ENCODE data around the gene TPD52L2. TPM values are rescaled to one million over a fixed set of nuclear protein-coding genes. Genes with fewer than 3 reads are reported as not detected.

The TPD52L2 gene
- total and polyA plus RNA-seq, 8 donors, result 82.6 to 116 (median 87.0) TPM

DNA sequence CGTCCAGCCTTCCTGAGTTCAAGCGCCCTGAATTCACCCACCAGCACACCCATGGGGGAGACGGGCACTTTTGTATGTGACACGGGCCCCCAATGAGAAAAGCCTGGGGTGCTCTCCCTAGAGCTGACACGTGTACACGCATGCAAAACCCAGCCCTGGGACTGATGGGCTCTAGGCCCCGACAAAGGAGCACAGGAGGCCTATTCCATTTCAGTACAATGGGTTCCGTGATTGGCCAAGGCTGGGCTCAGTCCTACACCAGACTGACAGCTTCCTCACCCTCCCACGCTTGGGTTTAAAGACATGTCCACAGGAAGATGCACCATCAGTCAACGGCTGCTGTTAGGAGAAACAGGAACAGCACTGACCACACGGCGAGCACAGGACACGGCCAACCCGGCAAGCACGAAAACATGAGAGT lies 42.8 kb upstream of the TPD52L2 start:
- Histone ChIP-seq H3K9me3 (no peaks in the 10 kb centered on the region), H3K36me3 (no peaks in the 10 kb centered on the region), H3K27me3 (no peaks in the 10 kb centered on the region), H3K4me3 (no peak overlapping the region), H3K27ac (no peak overlapping the region), H3K4me1 (no peaks in the 10 kb centered on the region)
- intact Hi-C loops (cut with DNase I), result no loop called here
- DNase-seq (no peak), ATAC-seq (peak; percentile 50)
- TF ChIP-seq, protein P1, sequence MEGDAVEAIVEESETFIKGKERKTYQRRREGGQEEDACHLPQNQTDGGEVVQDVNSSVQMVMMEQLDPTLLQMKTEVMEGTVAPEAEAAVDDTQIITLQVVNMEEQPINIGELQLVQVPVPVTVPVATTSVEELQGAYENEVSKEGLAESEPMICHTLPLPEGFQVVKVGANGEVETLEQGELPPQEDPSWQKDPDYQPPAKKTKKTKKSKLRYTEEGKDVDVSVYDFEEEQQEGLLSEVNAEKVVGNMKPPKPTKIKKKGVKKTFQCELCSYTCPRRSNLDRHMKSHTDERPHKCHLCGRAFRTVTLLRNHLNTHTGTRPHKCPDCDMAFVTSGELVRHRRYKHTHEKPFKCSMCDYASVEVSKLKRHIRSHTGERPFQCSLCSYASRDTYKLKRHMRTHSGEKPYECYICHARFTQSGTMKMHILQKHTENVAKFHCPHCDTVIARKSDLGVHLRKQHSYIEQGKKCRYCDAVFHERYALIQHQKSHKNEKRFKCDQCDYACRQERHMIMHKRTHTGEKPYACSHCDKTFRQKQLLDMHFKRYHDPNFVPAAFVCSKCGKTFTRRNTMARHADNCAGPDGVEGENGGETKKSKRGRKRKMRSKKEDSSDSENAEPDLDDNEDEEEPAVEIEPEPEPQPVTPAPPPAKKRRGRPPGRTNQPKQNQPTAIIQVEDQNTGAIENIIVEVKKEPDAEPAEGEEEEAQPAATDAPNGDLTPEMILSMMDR (IDR thresholded peaks at IDR 0.05), result no peak

DNA sequence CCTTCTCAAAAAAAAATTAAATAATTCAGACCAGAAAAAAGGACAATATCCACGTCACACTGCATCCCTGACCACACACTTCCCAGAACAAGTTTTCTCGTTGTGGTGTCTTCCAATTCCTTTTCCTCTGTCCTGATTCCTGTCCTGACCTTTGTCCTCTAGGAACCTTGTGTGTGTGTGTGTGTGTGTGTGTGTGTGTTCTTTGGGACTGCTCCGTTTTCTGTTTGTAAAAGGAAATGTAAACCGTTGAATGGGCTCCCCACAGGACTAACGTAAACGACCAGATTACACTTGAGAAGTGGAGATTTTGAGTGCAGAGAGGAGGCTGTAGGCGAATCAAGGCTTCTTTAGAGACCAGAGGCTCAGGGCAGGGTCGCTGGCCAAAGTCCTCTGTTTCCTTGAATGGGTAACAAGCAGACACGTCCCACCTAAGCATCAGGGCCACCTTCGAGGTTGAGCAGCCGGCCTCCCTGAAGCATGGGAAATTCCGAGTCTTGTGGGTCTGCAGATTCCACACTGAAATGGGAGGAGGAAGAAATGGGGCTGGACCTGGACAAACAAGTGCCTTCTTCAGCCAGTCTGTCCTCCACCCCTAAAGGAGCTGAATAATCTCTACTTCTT lies 41.3 kb upstream of the TPD52L2 start:
- no peak for ATAC-seq

DNA sequence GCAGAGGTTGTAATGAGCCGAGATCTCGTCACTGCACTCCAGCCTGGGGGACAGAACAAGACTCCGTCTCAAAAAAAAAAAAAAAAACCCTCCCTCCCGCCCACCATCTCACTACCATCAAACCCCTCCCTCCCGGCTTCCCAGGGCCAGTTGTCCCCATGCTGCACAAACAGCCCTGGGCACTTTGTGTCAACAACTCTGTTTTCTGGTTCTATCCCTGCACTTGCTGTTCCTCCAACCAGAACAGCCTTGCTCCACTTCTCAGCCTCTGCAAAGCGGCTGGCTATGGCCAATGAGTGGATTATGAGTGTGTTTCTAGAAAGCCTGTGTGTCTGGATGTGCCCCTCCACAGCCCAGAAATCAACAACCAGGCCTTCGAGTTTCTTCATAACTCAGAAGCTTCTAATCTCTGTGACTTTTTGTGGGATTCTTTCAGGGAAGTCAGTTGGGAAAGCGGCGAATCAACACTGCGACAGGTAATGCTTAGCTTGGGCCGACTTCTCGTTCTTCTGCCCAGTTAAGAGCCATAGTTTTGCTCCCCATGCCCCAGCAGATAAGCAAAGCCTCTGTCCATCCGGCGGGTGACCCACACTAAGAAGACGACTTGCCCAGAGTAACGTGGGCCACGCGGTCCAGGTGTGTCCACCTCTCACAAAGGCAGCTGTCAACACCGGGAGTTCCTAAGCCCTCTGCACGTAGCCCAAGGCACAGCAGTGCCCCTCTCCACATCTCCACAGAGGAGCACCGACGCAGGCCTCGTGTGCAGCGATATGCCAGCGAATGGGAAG lies 39.5 kb upstream of the TPD52L2 start:
- no peak for DNase-seq
- Histone ChIP-seq H3K9me3 (no peaks in the 10 kb centered on the region), H3K36me3 (no peaks in the 10 kb centered on the region), H3K27ac (no peak overlapping the region), H3K4me1 (peaks cover 0 to 26% of the 10 kb centered on the region in 2 donors), H3K27me3 (peaks cover 0 to 29% of the 10 kb centered on the region in 2 donors), H3K4me3 (no peak overlapping the region)
- TF ChIP-seq, protein P1 (IDR thresholded peaks at IDR 0.05), result no peak
- intact Hi-C loops (cut with DNase I), result no loop called here
- no peak for ATAC-seq

More for the DNA sequence above, 41.3 kb upstream of the TPD52L2 start:
- H3K9me3 ChIP-seq, result no peaks in the 10 kb centered on the region
- peaks cover 0 to 12% of the 10 kb centered on the region in 2 donors for H3K27me3 ChIP-seq
- TF ChIP-seq, protein P1 (IDR thresholded peaks at IDR 0.05), result no peak
- DNase-seq, result no peak
- H3K4me3 ChIP-seq, result no peak overlapping the region
- H3K36me3 ChIP-seq, result no peaks in the 10 kb centered on the region
- H3K4me1 ChIP-seq, result peaks cover 0 to 11% of the 10 kb centered on the region in 2 donors
- H3K27ac ChIP-seq, result no peak overlapping the region
- intact Hi-C loops (cut with DNase I), result no loop called here

DNA sequence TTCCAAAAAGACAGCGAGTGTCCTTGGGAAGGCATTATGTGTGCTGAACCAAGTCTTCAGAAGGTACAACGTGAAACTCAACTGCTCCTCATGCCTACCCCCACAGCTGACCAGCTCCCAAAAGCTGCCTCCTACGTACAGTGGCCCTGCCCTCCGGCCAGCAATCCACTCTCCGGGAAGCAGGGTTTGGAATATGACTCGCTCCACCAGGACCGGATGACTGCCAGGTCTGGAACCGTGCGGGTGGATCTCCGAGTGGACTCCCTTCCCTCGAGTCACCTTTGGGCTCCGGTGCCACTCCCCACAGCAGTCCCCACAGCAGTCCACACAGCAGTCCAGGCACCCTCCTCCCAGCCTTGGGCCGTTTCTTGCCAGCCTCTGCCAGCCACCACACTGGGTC lies 38.3 kb upstream of the TPD52L2 start:
- Histone ChIP-seq H3K4me1 (peaks cover 0 to 30% of the 10 kb centered on the region in 2 donors), H3K4me3 (no peak overlapping the region), H3K36me3 (no peaks in the 10 kb centered on the region), H3K27me3 (peaks cover 0 to 34% of the 10 kb centered on the region in 2 donors), H3K27ac (no peak overlapping the region), H3K9me3 (no peaks in the 10 kb centered on the region)
- intact Hi-C loops (cut with DNase I), result no loop called here
- TF ChIP-seq, protein P1 (IDR thresholded peaks at IDR 0.05), result no peak
- ATAC-seq, result no peak
- DNase-seq, result no peak

DNA sequence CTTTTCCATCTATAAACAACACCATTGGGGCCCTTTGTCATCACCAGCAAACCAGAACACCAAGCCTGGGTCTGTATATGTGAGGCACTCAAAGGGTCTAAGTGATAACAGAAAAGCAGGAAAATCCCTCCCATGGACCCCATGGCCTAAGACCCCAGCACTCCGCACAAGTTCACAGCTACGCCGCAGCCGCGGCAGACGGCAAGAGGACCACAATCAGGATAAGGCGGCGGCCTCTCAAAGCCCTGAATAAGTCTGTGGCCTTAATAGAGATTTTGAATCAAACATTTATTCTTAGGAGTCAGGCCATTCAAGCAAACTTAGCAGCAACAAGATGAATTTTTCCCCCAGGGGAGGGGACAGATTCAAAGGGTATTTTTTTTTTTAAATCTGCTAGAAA lies 36.9 kb upstream of the TPD52L2 start:
- DNase-seq (no peak), ATAC-seq (no peak)
- peaks cover 0 to 48% of the 10 kb centered on the region in 2 donors for H3K27me3 ChIP-seq
- H3K4me3 ChIP-seq, result no peak overlapping the region
- intact Hi-C loops (cut with DNase I), result no loop called here
- H3K27ac ChIP-seq, result no peak overlapping the region
- no peaks in the 10 kb centered on the region for H3K36me3 ChIP-seq
- TF ChIP-seq, protein P1 (IDR thresholded peaks at IDR 0.05), result no peak
- H3K9me3 ChIP-seq, result no peaks in the 10 kb centered on the region
- H3K4me1 ChIP-seq, result peaks cover 0 to 44% of the 10 kb centered on the region in 2 donors
